Endothelial cell of umbilical vein (primary cell): ENCODE data around the gene CTSD.

Source experiments
- JUN ChIP-seq: IDR thresholded peaks from 2 replicates; pipeline ENCODE4 v1.6.1; 2011; ENCODE audit warnings: borderline replicate concordance, low read depth; ENCODE audit not compliant: insufficient read length, insufficient read depth
- POLR2AphosphoS5 ChIP-seq: IDR thresholded peaks from 2 replicates; pipeline ENCODE4 v1.6.1; 2012; ENCODE audit warnings: low read depth, mild to moderate bottlenecking, control low read depth, low read length, moderate library complexity; ENCODE audit not compliant: insufficient read depth

DNA sequence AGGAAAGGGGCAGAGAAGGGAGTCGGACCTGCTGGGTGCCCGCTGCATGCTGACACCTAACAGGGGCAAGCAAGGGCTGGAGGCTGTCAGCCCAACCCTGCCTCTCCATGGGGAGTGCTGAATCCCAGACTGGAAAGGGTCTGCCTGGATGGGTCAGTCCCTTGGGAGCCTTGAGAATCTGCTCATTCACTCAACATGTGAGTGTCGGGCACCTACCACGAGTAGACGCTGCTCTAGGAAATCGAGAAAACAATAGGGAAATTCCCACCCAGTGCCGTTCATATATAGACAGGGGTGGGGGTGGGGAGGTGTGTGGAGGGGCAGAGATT lies 4.4 kb upstream of the CTSD start:
- TF ChIP-seq JUN (no peak), POLR2AphosphoS5 (no peak)
